ENCODE data around the gene SDK1.

SDK1 gene

DNA sequence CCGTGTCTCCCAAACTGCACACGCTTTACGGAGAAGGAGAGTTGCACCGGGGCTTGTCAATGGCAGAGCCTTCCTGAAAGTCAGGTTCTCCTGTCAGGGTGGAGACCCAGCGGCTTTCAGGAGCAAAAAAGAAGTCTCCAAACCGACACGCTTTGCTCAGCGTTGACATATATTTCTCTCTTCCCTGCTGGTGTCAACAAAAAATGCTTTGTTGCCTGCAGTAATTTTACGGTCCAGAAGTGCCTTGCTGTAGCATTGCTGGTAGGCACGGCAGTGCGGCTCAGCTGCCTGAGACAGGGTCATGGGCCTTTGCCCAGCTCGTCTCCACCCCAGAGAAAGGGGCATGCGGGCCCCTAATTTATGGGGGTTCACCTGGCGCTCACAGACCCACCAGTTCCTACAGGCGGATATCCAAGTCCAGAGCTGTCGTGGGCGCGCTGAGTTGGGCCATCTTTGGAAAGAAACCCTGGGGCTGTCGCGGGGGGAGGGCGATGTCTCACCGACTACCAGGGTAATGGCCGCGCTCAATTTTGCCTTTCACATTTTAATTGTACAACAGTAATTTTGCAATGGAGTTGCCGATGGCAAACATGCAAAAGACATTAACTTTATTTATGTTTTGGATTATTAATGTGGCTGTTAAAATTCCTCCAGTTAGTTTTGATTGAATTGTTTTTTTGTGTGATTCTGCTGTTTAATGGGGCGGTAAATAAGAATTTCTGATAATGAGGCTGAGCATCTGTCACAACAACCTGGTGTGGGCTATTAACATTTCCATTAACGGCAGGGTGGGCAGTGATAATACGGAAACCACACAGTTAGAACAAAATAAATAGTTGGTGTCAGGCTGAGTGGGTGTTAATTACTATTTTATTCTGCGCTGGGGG is 902.8 kb downstream of the SDK1 start:
- no peak overlapping the region for H3K27ac ChIP-seq
- DNase-seq (ENCODE audit: low spot score), result no peak

DNA sequence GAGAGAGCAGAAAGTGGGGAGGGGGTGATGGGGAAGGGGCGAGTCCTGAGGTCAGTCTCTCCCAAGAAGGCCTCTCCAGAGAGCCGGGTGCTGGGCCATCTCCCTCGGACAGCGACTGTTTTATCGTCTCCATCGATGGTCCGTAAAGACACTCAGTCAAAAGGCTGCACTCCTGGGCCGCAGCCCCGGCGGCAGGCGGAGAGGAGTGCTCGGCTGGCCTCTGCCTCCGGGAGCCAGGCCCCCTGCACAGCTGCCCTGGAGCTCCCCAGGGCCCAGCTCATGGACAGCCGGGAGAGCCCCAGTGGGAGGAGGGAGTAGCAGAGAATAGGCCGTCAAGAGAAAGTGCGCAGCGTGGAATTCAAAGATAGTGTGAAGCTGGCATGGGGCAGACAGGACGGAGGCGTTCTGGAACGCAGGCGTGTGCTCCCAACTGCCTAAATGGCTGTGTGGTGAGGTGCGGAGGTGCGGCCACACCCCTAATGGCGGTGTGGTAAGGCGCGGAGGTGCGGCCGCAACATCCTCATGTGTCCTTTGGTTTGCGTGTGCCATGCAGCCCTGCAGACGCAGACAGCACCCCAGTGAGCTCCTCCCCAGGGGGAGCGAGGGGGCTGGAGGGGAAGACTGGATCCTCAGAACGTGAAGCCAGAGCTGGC is 903.6 kb downstream of the SDK1 start:
- H3K27ac ChIP-seq, result no peak overlapping the region
- no peak for DNase-seq (ENCODE audit: low spot score)
- H3K4me3 ChIP-seq, result no peak overlapping the region
- TF ChIP-seq, protein P1, sequence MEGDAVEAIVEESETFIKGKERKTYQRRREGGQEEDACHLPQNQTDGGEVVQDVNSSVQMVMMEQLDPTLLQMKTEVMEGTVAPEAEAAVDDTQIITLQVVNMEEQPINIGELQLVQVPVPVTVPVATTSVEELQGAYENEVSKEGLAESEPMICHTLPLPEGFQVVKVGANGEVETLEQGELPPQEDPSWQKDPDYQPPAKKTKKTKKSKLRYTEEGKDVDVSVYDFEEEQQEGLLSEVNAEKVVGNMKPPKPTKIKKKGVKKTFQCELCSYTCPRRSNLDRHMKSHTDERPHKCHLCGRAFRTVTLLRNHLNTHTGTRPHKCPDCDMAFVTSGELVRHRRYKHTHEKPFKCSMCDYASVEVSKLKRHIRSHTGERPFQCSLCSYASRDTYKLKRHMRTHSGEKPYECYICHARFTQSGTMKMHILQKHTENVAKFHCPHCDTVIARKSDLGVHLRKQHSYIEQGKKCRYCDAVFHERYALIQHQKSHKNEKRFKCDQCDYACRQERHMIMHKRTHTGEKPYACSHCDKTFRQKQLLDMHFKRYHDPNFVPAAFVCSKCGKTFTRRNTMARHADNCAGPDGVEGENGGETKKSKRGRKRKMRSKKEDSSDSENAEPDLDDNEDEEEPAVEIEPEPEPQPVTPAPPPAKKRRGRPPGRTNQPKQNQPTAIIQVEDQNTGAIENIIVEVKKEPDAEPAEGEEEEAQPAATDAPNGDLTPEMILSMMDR (IDR thresholded peaks at IDR 0.05), result no peak

More for the DNA sequence above, 902.8 kb downstream of the SDK1 start:
- TF ChIP-seq, protein P1 (IDR thresholded peaks at IDR 0.05), result no peak
- H3K4me3 ChIP-seq, result no peak overlapping the region

DNA sequence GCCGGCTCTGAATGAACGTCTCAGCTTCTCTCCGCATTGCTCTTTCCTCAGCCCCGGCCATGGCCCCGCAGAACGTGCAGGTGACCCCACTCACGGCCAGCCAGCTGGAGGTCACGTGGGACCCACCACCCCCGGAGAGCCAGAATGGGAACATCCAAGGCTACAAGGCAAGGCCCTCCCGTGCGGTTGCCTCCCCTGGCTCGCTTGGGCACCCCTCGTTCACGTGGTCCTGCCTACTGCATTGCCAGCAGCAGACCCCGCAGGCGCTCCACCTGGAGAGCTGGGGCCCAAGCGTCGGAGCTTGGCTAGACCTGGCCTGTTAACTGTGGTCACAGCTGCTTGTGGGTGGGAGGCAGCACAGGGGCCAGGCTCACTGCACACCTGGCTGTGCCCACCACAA is 904.8 kb downstream of the SDK1 start:
- H3K27ac ChIP-seq, result no peak overlapping the region
- TF ChIP-seq, protein P1 (IDR thresholded peaks at IDR 0.05), result no peak
- DNase-seq (ENCODE audit: low spot score), result no peak
- H3K4me3 ChIP-seq, result no peak overlapping the region

DNA sequence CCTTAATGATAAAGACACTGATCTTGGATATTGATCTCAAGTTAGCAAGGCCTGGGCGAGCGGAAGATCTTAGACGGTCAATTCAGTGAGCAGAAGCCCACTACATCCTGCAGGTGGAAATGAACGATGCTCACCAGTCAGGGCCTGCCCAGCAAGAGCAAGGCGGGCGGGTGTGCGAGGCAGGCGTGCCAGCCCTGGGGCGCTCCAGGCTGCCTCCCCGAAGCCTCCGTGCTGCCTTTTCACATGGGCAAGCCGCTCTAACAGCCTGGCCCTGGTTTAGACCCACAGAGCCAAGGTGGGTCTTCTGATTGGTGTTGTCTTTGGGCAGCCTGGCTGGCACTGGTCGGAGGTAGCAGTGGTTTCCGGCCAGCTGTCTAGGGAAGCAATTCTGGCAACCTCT is 906.0 kb downstream of the SDK1 start:
- no peak for DNase-seq (ENCODE audit: low spot score)
- TF ChIP-seq, protein P1 (IDR thresholded peaks at IDR 0.05), result no peak
- H3K4me3 ChIP-seq, result no peak overlapping the region
- no peak overlapping the region for H3K27ac ChIP-seq

DNA sequence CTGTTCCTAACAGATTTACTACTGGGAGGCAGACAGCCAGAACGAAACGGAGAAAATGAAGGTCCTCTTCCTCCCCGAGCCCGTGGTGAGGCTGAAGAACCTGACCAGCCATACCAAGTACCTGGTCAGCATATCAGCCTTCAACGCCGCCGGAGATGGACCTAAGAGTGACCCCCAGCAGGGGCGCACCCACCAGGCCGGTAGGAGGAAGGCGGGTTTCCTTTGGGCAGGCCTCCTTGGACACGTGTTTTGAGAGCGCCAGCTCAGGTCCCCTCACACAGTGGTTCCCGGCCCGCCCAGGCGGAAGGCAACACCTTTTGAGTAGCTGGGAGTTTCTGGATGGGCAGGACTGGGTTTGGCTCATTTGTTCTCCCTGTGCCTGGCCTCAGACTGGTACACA is 907.0 kb downstream of the SDK1 start:
- H3K27ac ChIP-seq, result no peak overlapping the region
- H3K4me3 ChIP-seq, result no peak overlapping the region
- TF ChIP-seq, protein P1 (IDR thresholded peaks at IDR 0.05), result no peak
- no peak for DNase-seq (ENCODE audit: low spot score)

DNA sequence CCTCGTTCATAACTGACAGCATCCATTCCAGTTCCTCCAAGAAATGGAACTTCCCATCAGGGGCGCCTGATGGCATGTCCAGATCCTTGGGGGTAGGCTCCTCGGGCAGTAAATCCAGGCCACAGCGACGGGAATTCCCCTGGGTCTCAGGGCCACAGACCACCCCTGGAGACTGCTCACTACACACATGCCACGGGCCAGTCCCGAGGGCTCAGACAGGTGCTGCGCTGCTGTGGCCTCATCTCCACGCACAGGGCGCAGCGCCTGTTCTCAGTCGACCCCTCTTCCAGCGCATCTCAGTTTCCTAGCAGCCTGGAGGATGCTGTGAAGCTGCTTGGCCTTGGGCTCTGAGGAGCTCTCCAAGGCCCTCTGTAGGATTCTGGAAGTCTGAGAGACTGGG is 907.5 kb downstream of the SDK1 start:
- TF ChIP-seq, protein P1 (IDR thresholded peaks at IDR 0.05), result no peak
- DNase-seq (ENCODE audit: low spot score), result no peak
- Histone ChIP-seq H3K27ac (no peak overlapping the region), H3K4me3 (no peak overlapping the region)
